Erythroblast (primary cell): ENCODE data around the gene SLC16A9.
"Not testable (repeated sequence)": the region's sequence is repeated elsewhere in the genome, so short reads cannot be mapped to it uniquely, and the experiment has no call there.

Experiments used
- DNase-seq, 2 experiments: peaks; one replicate each; lab custom pipeline; 2025; lab: John Stamatoyannopoulos, UW
- GATA1 ChIP-seq: IDR thresholded peaks from 2 replicates; pipeline ENCODE4 v1.6.1; 2011; ENCODE audit warnings: low read depth, mild to moderate bottlenecking, control low read depth, low read length, moderate library complexity
- POLR2A ChIP-seq: IDR thresholded peaks from 2 replicates; pipeline ENCODE4 v1.6.1; 2011; ENCODE audit warnings: mild to moderate bottlenecking, low read length

Gene SLC16A9

GRCh38 chr10:59735296-59735695 is 25.6 kb upstream of the SLC16A9 start:
- no peak for DNase-seq
- TF ChIP-seq GATA1 (no peak), POLR2A (no peak)

DNA sequence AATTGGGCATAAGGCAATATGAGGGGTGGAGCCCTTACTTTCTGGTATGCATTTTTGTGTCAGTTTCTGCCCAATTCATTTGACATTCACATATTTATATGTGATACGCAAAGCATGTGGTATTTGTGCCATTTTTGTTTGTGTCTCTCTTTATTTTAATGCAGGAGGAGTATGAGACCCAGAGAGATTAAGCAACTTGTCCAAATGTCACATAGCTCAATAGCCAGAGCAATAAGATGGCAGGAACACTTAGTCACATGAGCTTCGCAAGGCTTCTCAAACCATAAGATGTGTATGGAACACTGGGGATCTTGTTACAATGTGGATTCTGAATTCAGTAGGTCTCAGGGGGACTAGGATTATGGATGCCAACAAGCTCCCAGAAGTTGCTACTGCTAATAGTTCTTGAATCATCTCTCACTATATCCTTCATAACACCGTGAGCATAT is 24.4 kb upstream of the SLC16A9 start:
- DNase-seq, result no peak
- no peak for TF ChIP-seq GATA1
- no peak for TF ChIP-seq POLR2A

GRCh38 chr10:59733321-59734013 is 23.8 kb upstream of the SLC16A9 start:
- DNase-seq, result peak; percentile 31 to 71

GRCh38 chr10:59732849-59733248 is 23.2 kb upstream of the SLC16A9 start:
- not testable (repeated sequence) for DNase-seq

DNA sequence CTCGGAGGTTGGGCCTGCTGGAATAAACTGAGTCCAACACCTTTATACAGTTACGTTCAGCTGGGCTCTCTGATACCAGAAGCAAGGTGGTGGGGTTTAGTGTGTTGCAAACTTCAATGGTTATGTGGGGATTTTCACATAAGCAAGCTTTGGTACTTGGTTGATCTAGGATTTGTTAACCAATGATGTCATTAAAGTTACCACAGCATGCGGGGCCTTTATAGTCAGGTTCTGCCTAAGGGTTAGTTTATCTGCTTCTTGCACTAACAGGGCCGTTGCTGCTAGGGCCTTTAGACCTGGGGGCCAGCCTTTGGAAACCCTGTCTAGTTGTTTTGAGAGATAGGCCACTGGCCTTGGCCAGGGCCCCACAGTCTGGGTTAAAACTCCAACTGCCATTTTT is 19.5 kb upstream of the SLC16A9 start:
- DNase-seq, result peak; percentile 40 to 85

GRCh38 chr10:59724098-59724938 is 14.7 kb upstream of the SLC16A9 start:
- DNase-seq, result no peak
- TF ChIP-seq GATA1, result no peak

- no peak for TF ChIP-seq GATA1
- TF ChIP-seq POLR2A, result no peak
- DNase-seq, result no peak
Measured at GRCh38 chr10:59720377-59720776, 10.7 kb upstream of the SLC16A9 start.

DNA sequence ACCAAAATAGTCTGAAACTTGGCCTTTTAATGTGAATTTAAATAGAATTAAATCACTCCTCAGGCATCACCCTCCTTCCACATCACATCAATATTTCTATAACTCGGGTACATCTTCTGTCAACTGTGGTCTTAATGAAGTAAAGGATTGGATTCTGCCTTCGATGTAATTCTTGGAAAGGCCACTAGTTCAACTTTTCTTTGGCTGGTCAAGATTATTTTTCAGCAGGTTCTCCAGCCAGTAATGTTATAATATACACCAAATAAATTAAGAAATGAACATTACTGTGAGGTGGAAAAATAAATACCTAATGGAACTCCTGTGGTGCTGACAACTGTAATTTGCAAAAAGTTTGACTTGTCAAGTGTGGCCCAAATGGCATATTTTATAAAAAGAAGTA is 9.7 kb upstream of the SLC16A9 start:
- no peak for TF ChIP-seq GATA1
- TF ChIP-seq POLR2A, result no peak
- DNase-seq, result no peak

DNA sequence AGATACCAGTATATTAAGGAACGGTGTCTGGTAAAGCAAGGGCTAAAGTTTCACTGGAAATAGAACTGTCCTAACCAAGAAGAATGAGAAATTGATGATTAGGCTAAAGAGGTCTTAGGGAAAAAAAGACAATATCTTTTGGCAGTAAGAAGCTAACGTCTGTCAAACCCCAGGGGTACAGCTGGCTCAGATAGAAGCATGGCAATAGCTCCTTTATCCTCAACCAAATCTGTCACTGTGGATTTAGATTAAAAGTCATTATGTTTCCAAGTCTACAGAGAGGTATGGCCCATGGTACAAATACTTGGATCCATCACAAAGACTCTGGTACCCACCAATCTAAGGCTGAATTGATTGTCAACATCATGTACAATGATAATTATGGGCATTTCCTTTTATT is 8.6 kb upstream of the SLC16A9 start:
- TF ChIP-seq GATA1 (no peak), POLR2A (no peak)
- peak in 1 of 2 experiments; percentile 15 for DNase-seq

GRCh38 chr10:59713196-59713821 is 3.7 kb upstream of the SLC16A9 start:
- peak; percentile 49 to 79 for DNase-seq
- no peak for TF ChIP-seq GATA1
- no peak for TF ChIP-seq POLR2A

GRCh38 chr10:59711871-59712494 is 2.3 kb upstream of the SLC16A9 start:
- peak in 1 of 2 experiments; percentile 27 for DNase-seq
- TF ChIP-seq GATA1 (no peak), POLR2A (no peak)

DNA sequence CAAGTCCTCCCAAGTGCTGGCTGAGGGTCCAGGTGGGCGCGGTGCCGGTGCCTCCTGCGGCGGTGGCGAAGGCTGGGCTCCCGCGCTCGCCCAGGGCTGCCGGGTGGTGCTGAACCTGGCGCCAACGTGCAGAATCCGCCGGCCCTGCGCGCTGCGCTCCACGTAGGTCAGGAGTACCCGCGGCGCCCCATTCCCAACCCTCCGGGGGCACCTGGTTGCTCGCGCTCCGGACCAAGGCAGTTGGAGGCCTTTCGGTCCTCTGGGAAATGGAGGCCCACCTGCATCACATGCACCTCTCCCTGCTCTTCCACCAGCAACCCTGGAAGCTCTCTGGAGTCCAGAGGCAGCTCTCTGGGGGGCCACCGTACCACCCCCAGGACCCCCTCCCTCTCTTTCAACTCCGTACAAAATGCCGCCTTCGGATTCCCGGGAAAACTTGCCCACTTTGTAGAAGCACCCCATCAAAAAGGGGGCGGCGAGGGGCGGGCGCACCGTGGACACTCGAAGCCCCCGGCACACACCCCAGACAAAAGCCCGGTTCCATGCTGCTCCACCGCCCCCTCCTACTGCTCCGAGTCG is 745 bp downstream of the SLC16A9 start:
- no peak for TF ChIP-seq GATA1
- TF ChIP-seq POLR2A, result no peak
- peak; percentile 27 to 36 for DNase-seq

DNA sequence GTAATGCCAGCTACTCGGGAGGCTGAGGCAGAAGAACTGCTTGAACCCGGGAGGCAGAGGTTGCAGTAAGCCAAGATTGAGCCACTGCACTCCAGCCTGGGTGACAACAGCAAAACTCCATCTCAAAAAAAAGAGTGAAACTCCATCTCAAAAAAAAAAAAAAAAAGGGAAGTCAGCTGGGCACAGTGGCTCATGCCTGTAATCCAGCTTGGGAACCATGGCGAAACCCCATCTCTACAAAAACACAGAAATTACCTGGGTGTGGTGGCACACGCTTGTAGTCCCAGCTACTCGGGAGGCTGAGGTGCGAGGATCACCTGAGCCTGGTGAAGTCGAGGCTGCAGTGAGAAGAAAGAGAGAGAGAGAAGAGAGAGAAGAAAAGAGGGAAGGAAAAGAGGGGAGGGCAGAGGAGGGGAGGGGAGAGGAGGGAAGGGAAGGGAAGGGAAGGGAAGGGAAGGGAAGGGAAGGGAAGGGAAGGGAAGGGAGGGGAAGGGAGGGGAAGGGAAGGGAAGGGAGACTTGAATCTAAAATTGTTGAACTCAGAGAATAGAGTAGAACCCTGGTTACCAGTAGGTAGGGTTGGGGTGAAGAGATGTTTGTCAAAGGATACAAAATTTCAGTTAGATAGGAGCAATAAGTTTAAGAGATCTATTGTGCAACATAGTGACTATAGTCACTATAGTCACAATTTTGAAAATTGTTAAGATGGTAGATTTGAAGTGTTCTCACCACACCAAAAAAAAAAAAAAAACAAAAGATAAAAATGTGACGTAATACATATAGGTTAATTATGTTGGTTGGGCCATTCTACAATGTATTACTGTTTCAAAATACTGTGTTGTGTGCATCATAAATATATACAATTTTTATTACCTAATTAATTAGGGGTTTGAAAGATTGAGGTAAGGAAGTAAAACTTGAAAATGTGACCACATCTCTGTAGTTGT is 2.5 kb downstream of the SLC16A9 start:
- DNase-seq, result no peak
- TF ChIP-seq POLR2A (no peak), GATA1 (no peak)
